Measurements from ENCODE around the gene SPHK1.

SPHK1 gene

GRCh38 chr17:76397184-76397583 lies 12.8 kb downstream of the SPHK1 start:
- H3K27ac ChIP-seq (replicated peaks; ENCODE audit: low read length), result no peak overlapping the region
- H2AFZ ChIP-seq (ENCODE audit: low read length), result no peak overlapping the region
- peaks cover 0 to 1% of the 10 kb centered on the region in 2 donors for H3K9me3 ChIP-seq (replicated peaks in 1 of 2; ENCODE audit: control insufficient read depth in 2 of 2, insufficient read depth in 1 of 2, low read depth in 1 of 2, low read length in 2 of 2)
- H3K14ac ChIP-seq (ENCODE audit: low read length), result no peak overlapping the region
- no peak overlapping the region for H3K9ac ChIP-seq (ENCODE audit: low read depth, low read length, poor library complexity)
- H3K27me3 ChIP-seq (ENCODE audit: control insufficient read depth in 3 of 3, insufficient read depth in 3 of 3, low read depth in 1 of 3, low read length in 3 of 3), result no peaks in the 10 kb centered on the region
- H2BK12ac ChIP-seq (ENCODE audit: low read length), result no peak overlapping the region
- no peak overlapping the region for H4K8ac ChIP-seq (ENCODE audit: low read depth, low read length)
- no peak overlapping the region for H3K4me2 ChIP-seq (ENCODE audit: insufficient read depth, low read length, poor library complexity, severe bottlenecking)
- H3K79me1 ChIP-seq (ENCODE audit: low read depth, low read length), result peaks cover 3% of the 10 kb centered on the region
- no peak overlapping the region for H3K4ac ChIP-seq (ENCODE audit: low read length)
- H2BK15ac ChIP-seq (ENCODE audit: low read length), result no peak overlapping the region
- no peak overlapping the region for H2BK5ac ChIP-seq (ENCODE audit: low read length)
- peak overlapping the region; percentile 13 for H3K18ac ChIP-seq (ENCODE audit: low read length)
- H4K91ac ChIP-seq (ENCODE audit: low read depth, low read length, poor library complexity), result no peak overlapping the region
- H2BK120ac ChIP-seq (ENCODE audit: low read depth, low read length), result no peak overlapping the region
- DNase-seq (ENCODE audit: low spot score), result no peak
- no peak overlapping the region for H3K4me3 ChIP-seq (ENCODE audit: low read length in 2 of 2)
- no peaks in the 10 kb centered on the region for H3K4me1 ChIP-seq (ENCODE audit: control insufficient read depth in 2 of 2, insufficient read depth in 1 of 2, low read depth in 1 of 2, low read length in 2 of 2)
- no CpG with 5 or more reads among the region's 8 CpGs for WGBS, 2 donors (ENCODE audit: extremely low coverage in 2 of 2, insufficient read length in 2 of 2, insufficient replicate concordance in 1 of 2)
- H2AK5ac ChIP-seq (ENCODE audit: low read depth, low read length), result no peak overlapping the region
- peaks cover 65 to 83% of the 10 kb centered on the region in 2 donors for H3K36me3 ChIP-seq (replicated peaks in 1 of 2; ENCODE audit: control insufficient read depth in 2 of 2, insufficient read depth in 2 of 2, low read length in 2 of 2)
- peak overlapping the region; percentile 37 for H3K23ac ChIP-seq (ENCODE audit: low read depth, low read length, poor library complexity)

DNA sequence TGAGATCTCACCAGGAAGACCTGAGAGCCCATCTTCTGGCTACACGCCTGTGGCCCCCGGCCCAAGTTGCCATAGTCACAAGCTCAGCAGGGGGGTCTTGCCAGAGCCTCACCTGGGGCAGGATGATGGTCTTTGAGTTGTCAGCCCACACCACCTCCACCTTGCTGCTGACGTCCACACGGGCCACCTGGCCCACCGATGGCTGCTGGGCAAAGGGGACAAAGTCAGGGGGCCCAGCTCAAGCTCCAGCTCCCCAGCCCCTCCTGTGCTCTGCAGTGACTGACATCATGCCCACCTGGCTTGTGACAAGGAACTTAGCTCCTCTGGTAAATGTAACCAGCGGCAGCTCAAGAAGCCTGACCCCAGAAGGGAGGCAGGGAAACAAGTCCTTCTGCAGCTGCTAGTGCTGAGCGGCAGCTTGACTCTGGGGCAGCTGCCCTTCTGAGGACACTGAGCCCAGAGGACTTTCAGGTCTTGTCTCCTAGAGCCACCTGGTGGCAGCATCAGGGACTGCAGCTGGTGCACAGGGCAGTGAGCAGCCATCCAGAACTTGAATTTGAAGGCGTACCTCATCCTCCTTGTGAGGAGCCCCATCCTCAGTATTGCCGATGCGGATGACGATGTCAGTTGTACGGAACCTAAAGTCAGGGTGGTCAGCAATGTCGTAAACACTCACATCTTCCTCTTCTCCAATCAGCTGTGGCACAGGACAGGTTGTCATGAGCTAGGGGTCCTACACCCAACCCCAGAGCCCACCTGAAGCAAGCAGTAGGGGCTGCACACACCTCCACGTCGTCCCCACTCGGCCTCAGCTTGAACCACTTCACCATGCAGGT lies 13.5 kb downstream of the SPHK1 start:
- H2BK12ac ChIP-seq (ENCODE audit: low read length), result no peak overlapping the region
- H2AFZ ChIP-seq (ENCODE audit: low read length), result no peak overlapping the region
- H2BK15ac ChIP-seq (ENCODE audit: low read length), result no peak overlapping the region
- no CpG with 5 or more reads among the region's 16 CpGs for WGBS, 2 donors (ENCODE audit: extremely low coverage in 2 of 2, insufficient read length in 2 of 2, insufficient replicate concordance in 1 of 2)
- H3K4me3 ChIP-seq (ENCODE audit: low read length in 2 of 2), result no peak overlapping the region
- peaks cover 72 to 87% of the 10 kb centered on the region in 2 donors for H3K36me3 ChIP-seq (replicated peaks in 1 of 2; ENCODE audit: control insufficient read depth in 2 of 2, insufficient read depth in 2 of 2, low read length in 2 of 2)
- H3K9ac ChIP-seq (ENCODE audit: low read depth, low read length, poor library complexity), result peak overlapping the region; percentile 25
- no peak overlapping the region for H3K18ac ChIP-seq (ENCODE audit: low read length)
- no peak overlapping the region for H3K27ac ChIP-seq (replicated peaks; ENCODE audit: low read length)
- no peak overlapping the region for H4K91ac ChIP-seq (ENCODE audit: low read depth, low read length, poor library complexity)
- no peak overlapping the region for H3K23ac ChIP-seq (ENCODE audit: low read depth, low read length, poor library complexity)
- H3K9me3 ChIP-seq (replicated peaks in 1 of 2; ENCODE audit: control insufficient read depth in 2 of 2, insufficient read depth in 1 of 2, low read depth in 1 of 2, low read length in 2 of 2), result peaks cover 0 to 1% of the 10 kb centered on the region in 2 donors
- H3K79me1 ChIP-seq (ENCODE audit: low read depth, low read length), result peaks cover 3% of the 10 kb centered on the region
- H3K4me2 ChIP-seq (ENCODE audit: insufficient read depth, low read length, poor library complexity, severe bottlenecking), result no peak overlapping the region
- no peak overlapping the region for H3K4ac ChIP-seq (ENCODE audit: low read length)
- peak; percentile 84 for DNase-seq (ENCODE audit: low spot score)
- no peaks in the 10 kb centered on the region for H3K4me1 ChIP-seq (ENCODE audit: control insufficient read depth in 2 of 2, insufficient read depth in 1 of 2, low read depth in 1 of 2, low read length in 2 of 2)
- peaks cover 0 to 2% (median 0%) of the 10 kb centered on the region in 3 experiments for H3K27me3 ChIP-seq (ENCODE audit: control insufficient read depth in 3 of 3, insufficient read depth in 3 of 3, low read depth in 1 of 3, low read length in 3 of 3)
- H2BK5ac ChIP-seq (ENCODE audit: low read length), result no peak overlapping the region
- no peak overlapping the region for H2AK5ac ChIP-seq (ENCODE audit: low read depth, low read length)
- no peak overlapping the region for H3K14ac ChIP-seq (ENCODE audit: low read length)
- H2BK120ac ChIP-seq (ENCODE audit: low read depth, low read length), result no peak overlapping the region
- H4K8ac ChIP-seq (ENCODE audit: low read depth, low read length), result no peak overlapping the region

DNA sequence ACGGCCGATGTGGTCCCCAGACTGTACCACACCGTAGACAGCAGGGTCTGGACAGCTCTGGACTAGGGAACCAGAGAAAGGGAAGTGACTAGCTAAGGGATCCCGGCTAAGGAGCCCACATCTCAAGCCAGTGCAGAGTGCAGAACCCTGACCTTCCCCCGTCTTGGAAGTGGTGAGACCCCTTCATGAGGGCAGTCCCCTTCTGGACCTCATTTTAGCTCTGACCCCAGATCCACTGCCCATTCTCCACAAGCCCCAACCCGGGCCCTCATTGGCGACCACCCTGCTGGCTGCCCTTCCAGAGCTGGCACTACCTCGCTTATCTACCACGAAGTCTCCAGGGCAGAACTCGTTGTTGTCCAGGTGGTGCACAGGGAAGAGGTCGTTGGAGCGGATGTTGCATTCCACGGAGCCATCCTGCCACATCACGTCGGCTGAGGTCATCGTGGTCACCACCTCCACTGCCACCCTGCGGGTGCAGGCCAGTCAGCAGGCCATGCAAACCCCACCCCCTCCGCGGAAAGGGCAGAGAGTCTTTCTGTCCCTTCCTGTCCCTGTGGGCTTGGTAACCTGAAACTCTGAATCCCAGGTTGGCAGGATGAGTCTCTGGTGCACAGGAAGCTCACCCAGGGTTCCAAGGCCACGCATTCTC lies 14.2 kb downstream of the SPHK1 start:
- Histone ChIP-seq H2BK5ac (ENCODE audit: low read length) (peak overlapping the region; percentile 47), H3K4me2 (ENCODE audit: insufficient read depth, low read length, poor library complexity, severe bottlenecking) (no peak overlapping the region), H4K8ac (ENCODE audit: low read depth, low read length) (no peak overlapping the region), H3K4ac (ENCODE audit: low read length) (no peak overlapping the region), H2AK5ac (ENCODE audit: low read depth, low read length) (no peak overlapping the region), H3K18ac (ENCODE audit: low read length) (no peak overlapping the region), H3K27me3 (ENCODE audit: control insufficient read depth in 3 of 3, insufficient read depth in 3 of 3, low read depth in 1 of 3, low read length in 3 of 3) (peaks cover 0 to 2% (median 0%) of the 10 kb centered on the region in 3 experiments), H2BK120ac (ENCODE audit: low read depth, low read length) (no peak overlapping the region), H3K14ac (ENCODE audit: low read length) (no peak overlapping the region), H3K23ac (ENCODE audit: low read depth, low read length, poor library complexity) (peak overlapping the region; percentile 27), H2BK15ac (ENCODE audit: low read length) (no peak overlapping the region), H3K4me3 (ENCODE audit: low read length in 2 of 2) (no peak overlapping the region), H4K91ac (ENCODE audit: low read depth, low read length, poor library complexity) (no peak overlapping the region), H3K9me3 (replicated peaks in 1 of 2; ENCODE audit: control insufficient read depth in 2 of 2, insufficient read depth in 1 of 2, low read depth in 1 of 2, low read length in 2 of 2) (no peaks in the 10 kb centered on the region), H3K9ac (ENCODE audit: low read depth, low read length, poor library complexity) (no peak overlapping the region), H3K27ac (replicated peaks; ENCODE audit: low read length) (no peak overlapping the region), H3K4me1 (ENCODE audit: control insufficient read depth in 2 of 2, insufficient read depth in 1 of 2, low read depth in 1 of 2, low read length in 2 of 2) (no peaks in the 10 kb centered on the region), H2AFZ (ENCODE audit: low read length) (no peak overlapping the region), H2BK12ac (ENCODE audit: low read length) (no peak overlapping the region), H3K79me1 (ENCODE audit: low read depth, low read length) (peaks cover 2% of the 10 kb centered on the region), H3K36me3 (replicated peaks in 1 of 2; ENCODE audit: control insufficient read depth in 2 of 2, insufficient read depth in 2 of 2, low read length in 2 of 2) (peaks cover 72 to 91% of the 10 kb centered on the region in 2 donors)
- WGBS, 2 donors (ENCODE audit: extremely low coverage in 2 of 2, insufficient read length in 2 of 2, insufficient replicate concordance in 1 of 2), result no CpG with 5 or more reads among the region's 20 CpGs
- no peak for DNase-seq (ENCODE audit: low spot score)

Data from neuronal stem cell (in vitro differentiated cells).